AG09319 (cell line): ENCODE results near the gene TMEM229B.

Experiments used
- DNase-seq: peaks from one replicate; pipeline ENCODE4 v3.0.0-alpha.2; 2010; ENCODE audit warnings: low read depth; ENCODE audit errors: extremely low read depth
- CTCF ChIP-seq: IDR thresholded peaks from 2 replicates; pipeline ENCODE4 v1.5.1; 2011; ENCODE audit warnings: low read depth, mild to moderate bottlenecking, inconsistent platforms, low read length, moderate library complexity

The TMEM229B gene

GRCh38 chr14:67441672-67442071 is 46.8 kb downstream of the TMEM229B start:
- TF ChIP-seq CTCF, result no peak
- DNase-seq, result no peak

- no peak for DNase-seq
Observed at GRCh38 chr14:67441256-67441655, 47.3 kb downstream of the TMEM229B start.

GRCh38 chr14:67440513-67440912 is 48.0 kb downstream of the TMEM229B start:
- DNase-seq, result no peak

More at GRCh38 chr14:67441256-67441655, 47.3 kb downstream of the TMEM229B start:
- no peak for TF ChIP-seq CTCF

GRCh38 chr14:67438969-67439368 is 49.6 kb downstream of the TMEM229B start:
- no peak for DNase-seq
- no peak for TF ChIP-seq CTCF

More at GRCh38 chr14:67440513-67440912, 48.0 kb downstream of the TMEM229B start:
- TF ChIP-seq CTCF, result no peak

GRCh38 chr14:67436006-67436866 is 52.3 kb downstream of the TMEM229B start:
- no peak for DNase-seq
- no peak for TF ChIP-seq CTCF

- TF ChIP-seq CTCF, result no peak
- DNase-seq, result no peak
Observed at GRCh38 chr14:67435603-67436002, 52.9 kb downstream of the TMEM229B start.

- no peak for TF ChIP-seq CTCF
- no peak for DNase-seq
Observed at GRCh38 chr14:67432050-67432564, 56.4 kb downstream of the TMEM229B start.
